Measurements from ENCODE around the gene LARP6.
"Not testable (repeated sequence)": the region's sequence is repeated elsewhere in the genome, so short reads cannot be mapped to it uniquely, and the experiment has no call there.

LARP6 gene

GRCh38 chr15:70829371-70830166 lies 24.4 kb downstream of the LARP6 start:
- DNase-seq = no peak

DNA sequence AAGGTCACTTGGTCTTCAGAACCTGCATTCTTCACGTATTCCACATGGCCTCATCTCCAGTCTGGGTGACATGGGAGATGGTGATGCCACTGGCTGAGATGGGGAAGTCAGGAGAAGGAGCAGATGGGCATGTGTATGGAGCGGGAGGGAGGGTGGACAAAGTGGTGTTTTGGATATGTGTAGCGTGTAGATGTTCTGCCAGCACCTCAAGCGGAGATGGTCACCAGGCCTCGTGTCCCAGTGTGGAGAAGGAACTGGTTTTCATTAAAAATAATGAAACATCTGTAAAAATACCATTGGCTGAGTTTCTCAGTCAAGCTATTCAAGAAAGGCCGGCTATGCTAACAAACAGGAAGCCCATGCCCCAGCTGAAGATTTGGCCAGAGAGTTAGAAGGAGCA lies 26.2 kb downstream of the LARP6 start:
- no peak for DNase-seq

- DNase-seq = no peak
Observed at GRCh38 chr15:70826634-70827033, 27.3 kb downstream of the LARP6 start.

DNA sequence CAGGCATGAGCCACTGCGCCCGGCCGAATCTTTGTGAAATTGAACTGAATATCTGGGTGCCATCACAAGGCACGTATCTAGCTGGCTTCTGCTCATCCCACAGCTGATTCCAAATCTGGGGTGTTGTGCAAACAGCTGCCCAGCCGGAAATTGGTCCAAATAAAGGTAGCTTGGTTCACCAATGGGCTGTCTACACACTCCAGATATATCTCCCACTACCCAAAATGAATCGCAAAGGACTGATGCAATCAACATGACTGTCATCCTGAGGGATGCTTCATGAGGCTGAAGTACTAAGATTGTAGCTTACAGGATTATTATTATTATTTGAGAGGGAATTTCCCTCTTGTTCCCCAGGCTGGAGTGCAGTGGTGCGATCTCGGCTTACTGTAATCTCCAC lies 28.1 kb downstream of the LARP6 start:
- DNase-seq = no peak

GRCh38 chr15:70823196-70823595 lies 30.8 kb downstream of the LARP6 start:
- DNase-seq = no peak

DNA sequence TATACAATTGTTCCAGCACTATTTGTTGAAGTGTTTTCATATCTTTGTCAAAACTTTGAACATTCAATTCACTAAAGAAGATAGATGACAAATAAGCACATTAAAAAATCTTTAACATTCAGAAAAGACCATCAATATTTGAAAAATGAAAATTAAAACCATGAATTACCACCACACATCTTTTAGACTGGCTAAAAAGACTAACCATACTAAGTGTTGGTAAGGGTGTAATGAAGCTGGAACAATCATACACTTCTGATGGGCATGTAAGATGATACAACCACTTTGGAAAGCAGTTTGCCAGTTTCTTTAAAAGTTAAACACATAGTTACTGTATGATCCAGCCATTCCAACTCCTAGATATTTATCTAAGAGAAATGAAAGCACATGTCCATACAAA lies 33.7 kb downstream of the LARP6 start:
- DNase-seq = no peak

- DNase-seq = no peak
Observed at GRCh38 chr15:70818580-70818979, 35.4 kb downstream of the LARP6 start.

- DNase-seq = no peak
Observed at GRCh38 chr15:70817266-70817665, 36.7 kb downstream of the LARP6 start.

- DNase-seq = peak; percentile 87 to 89
Observed at GRCh38 chr15:70815604-70816003, 38.4 kb downstream of the LARP6 start.

DNA sequence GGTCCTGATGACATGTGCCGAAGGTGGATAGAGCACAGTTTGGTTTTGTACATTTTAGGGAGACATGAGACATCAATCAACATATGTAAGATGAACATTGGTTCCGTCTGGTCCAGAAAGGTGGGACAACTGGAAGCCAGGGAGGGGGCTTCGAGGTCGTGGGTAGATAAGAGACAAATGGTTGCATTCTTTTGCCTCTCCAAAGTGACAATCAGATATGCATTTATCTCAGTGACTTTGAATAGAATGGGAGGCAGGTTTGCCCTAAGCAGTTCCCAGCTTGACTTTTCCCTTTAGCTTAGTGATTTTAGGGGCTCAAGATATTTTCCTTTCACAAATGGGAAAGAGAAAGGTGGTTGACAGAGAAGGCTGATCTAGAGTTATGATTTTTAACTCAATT lies 38.9 kb downstream of the LARP6 start:
- not testable (repeated sequence) for DNase-seq

DNA sequence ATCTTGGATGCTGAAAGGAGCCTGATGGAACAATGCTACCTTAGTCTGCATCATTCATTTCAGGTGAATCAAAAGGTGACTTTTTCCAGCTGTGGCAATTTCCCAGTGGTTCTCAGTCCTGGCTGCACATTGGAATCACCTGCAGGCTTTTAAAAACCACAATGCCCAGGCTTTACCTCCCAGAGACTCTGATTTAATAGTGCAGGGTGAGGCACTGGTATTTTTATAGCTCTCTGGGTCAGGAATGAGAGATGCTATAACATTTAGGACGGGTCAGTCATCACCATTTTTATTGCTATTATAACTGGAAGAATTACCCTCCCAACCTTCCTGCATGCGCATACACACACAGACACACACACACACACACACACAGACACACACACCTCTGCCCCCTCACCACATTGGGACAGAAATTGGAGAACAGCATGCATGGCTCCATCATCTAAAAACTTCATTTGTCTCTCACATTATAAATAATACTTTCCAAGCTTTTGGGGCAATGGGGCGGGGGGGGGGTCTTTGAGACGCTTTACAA lies 41.1 kb downstream of the LARP6 start:
- no peak for DNase-seq

DNA sequence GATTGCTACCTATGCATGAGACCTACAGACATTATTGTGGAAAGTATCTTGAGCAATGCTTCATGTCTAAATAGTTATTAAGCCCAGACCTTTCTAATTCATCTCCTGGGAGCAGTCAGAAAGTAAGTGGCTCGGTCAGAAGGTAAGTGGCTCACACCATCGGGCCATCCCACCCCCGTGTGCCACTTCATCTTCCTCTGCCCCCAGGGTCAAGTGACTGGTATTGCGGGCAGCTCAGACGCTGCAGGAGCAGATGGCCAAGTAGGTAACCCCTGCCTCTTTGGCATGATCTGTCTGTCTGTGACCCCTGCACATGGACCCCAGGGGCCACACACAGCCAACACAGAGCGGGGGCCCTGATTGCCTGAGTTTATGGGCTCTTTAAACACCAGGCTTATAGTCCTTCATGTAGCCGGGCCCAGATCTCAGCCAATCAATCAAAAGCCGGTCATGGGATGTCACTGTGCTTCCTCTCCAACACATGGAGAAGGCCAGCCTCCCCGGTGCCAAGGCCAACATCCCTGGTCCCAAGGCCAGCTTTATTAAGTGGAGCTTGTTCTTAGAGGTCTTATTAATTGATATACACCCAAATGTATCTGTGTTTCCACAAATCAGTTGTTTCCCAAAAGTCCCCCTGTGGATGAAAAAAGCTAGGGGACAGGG lies 42.9 kb downstream of the LARP6 start:
- DNase-seq = no peak

DNA sequence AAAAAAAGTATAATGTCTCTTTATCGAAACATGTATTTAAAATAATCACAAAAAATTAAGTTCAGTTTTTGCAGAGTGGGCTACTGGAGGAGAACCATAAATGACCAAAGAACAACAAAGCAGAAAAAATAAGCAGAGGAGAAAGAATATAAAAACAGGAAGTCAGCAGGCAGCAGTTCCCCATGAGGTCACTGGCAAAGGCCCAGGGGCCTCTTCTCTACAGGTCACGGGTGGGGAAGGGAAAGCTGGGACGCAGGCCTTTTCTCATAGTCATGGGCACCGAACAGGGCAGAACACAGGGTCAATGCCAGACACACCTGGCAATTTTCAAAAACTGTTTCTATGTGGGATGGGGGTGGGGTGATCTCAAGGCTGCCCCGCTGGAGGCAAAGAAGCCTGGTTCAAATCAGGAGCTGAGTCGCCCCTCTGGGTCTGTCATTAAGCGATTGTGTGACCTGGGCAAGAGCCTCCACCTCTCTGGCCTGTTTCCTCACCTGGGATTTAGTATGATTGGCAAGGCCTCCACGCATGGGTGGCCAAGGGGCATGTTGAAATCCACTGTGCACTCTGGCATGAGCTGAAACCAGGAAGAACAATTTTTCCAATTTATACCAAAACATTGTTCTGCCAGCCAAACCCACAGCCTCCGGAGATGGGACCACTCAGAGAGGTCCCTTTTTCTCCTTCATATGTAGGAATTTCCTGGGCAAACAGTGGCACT lies 46.8 kb downstream of the LARP6 start:
- DNase-seq = no peak

- not testable (repeated sequence) for DNase-seq
Observed at GRCh38 chr15:70804388-70804787, 49.6 kb downstream of the LARP6 start.

GRCh38 chr15:70802629-70803028 lies 51.3 kb downstream of the LARP6 start:
- DNase-seq = no peak

DNA sequence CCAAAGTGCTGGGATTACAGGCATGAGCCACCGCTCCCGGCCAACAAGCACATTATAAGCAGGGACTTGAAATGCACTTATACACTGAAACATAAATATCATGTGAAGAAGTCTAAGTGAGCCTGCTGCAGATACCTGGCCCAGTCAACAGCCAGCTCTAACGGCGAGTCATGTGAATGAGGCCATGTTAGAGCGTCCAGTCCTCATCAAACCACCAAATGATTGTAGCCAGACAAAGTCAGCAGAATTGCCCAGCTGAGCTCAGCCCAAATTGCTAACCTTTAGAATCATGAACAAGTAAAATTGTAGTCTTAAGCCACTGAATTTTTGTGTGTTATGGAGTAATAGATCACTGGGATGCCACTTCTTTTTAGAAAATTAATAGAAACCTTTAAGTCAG lies 52.8 kb downstream of the LARP6 start:
- no peak for DNase-seq

DNA sequence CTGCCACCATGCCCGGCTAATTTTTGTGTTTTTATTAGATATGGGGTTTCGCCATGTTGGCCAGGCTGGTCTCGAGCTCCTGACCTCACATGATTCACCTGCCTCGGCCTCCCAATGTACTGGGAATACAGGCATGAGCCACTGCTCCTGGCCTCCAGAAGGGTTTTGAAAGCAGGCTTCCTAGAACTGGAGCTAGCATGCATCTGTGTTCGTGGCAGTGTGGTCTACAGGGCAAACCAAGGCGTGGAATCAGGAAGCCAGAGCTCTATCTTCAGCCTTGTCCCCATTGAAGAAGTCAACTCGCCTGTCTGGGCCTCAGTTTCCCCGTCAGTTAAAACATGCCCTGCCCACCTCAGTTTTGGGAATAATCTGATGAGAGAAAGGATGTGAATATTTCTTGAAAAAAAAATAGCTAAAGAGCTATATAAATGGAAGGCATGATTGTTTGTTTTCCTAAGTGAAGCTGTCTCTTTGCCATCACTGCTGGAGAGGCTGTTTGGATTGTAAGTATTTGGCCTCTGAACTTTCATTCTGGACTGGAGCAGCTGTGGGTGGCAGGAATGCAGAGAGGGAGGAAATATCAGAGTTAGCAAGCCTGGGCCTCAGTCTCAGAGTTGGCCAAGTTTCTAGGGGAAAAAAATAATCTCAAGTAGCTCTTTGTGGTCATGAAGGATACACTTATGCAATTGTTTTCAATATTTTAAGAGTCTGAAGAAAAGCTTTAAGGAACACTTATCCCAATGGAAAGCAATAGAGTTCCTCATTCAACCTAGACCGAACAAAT lies 54.1 kb downstream of the LARP6 start:
- no peak for DNase-seq

GRCh38 chr15:70797464-70797863 lies 56.5 kb downstream of the LARP6 start:
- DNase-seq = no peak

- DNase-seq = no peak
Observed at GRCh38 chr15:70796516-70797310, 57.2 kb downstream of the LARP6 start.

GRCh38 chr15:70795311-70795665 lies 58.7 kb downstream of the LARP6 start:
- no peak for DNase-seq

- DNase-seq = no peak
Observed at GRCh38 chr15:70794596-70795310, 59.2 kb downstream of the LARP6 start.

All from NCI-H526 (cell line).